ENCODE data around the gene UBE2S.

UBE2S gene

GRCh38 chr19:55446060-55446459, 38.5 kb upstream of the UBE2S start:
- TF ChIP-seq POLR2AphosphoS5 (IDR thresholded peaks at IDR 0.05; ENCODE audit: low read depth, low read length) (no peak), TAF1 (IDR thresholded peaks at IDR 0.05; ENCODE audit: borderline replicate concordance, insufficient read depth, low read length) (no peak)
- TF ChIP-seq, protein P1, sequence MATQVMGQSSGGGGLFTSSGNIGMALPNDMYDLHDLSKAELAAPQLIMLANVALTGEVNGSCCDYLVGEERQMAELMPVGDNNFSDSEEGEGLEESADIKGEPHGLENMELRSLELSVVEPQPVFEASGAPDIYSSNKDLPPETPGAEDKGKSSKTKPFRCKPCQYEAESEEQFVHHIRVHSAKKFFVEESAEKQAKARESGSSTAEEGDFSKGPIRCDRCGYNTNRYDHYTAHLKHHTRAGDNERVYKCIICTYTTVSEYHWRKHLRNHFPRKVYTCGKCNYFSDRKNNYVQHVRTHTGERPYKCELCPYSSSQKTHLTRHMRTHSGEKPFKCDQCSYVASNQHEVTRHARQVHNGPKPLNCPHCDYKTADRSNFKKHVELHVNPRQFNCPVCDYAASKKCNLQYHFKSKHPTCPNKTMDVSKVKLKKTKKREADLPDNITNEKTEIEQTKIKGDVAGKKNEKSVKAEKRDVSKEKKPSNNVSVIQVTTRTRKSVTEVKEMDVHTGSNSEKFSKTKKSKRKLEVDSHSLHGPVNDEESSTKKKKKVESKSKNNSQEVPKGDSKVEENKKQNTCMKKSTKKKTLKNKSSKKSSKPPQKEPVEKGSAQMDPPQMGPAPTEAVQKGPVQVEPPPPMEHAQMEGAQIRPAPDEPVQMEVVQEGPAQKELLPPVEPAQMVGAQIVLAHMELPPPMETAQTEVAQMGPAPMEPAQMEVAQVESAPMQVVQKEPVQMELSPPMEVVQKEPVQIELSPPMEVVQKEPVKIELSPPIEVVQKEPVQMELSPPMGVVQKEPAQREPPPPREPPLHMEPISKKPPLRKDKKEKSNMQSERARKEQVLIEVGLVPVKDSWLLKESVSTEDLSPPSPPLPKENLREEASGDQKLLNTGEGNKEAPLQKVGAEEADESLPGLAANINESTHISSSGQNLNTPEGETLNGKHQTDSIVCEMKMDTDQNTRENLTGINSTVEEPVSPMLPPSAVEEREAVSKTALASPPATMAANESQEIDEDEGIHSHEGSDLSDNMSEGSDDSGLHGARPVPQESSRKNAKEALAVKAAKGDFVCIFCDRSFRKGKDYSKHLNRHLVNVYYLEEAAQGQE (IDR thresholded peaks at IDR 0.05; ENCODE audit: insufficient read depth in 1 of 2, low read depth in 2 of 2, low read length in 2 of 2): no peak

- TF ChIP-seq FOXP2 (optimal IDR thresholded peaks at IDR 0.05; ENCODE audit: borderline replicate concordance, extremely low read depth, extremely low read length, insufficient read depth) (no peak), POLR2AphosphoS5 (IDR thresholded peaks at IDR 0.05; ENCODE audit: low read depth, low read length) (no peak), TAF1 (IDR thresholded peaks at IDR 0.05; ENCODE audit: borderline replicate concordance, insufficient read depth, low read length) (no peak), SIN3A (IDR thresholded peaks at IDR 0.05; ENCODE audit: borderline replicate concordance, insufficient read depth, low read length) (no peak)
- TF ChIP-seq, protein P1 (IDR thresholded peaks at IDR 0.05; ENCODE audit: insufficient read depth in 1 of 2, low read depth in 2 of 2, low read length in 2 of 2): no peak
Observed at GRCh38 chr19:55444646-55445045, 37.1 kb upstream of the UBE2S start.

DNA sequence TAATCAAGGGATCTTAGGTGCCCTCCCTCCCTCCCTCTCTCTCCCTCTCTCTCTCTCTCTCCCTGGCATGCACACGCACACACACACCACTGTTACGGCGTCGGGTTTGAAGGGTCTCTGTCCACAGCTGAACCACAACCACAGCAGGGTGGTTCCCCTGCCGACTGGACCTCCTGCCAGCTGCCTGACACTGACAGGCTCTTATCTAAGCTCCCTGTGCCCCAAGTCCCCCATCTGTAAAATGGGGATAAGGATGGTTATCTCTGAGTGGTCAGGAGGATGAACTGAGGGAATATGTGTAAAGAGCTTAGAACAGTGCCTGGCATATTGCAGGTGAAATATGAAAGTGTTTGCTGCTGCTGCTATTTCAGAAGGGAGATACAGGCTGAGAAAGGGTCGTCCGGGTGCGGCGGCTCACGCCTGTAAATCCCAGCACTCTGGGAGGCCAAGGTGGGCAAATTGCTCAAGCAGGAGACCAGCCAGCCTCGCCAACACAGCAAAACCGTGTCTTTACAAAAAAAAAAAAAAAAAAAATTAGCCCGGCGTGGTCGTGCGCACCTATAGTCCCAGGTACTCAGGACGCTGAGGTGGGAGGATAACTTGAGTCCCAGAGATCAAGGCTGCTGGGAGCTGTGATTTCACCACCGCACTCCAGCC, 36.4 kb upstream of the UBE2S start:
- TF ChIP-seq, protein P1 (IDR thresholded peaks at IDR 0.05; ENCODE audit: insufficient read depth in 1 of 2, low read depth in 2 of 2, low read length in 2 of 2): no peak
- TF ChIP-seq POLR2AphosphoS5 (IDR thresholded peaks at IDR 0.05; ENCODE audit: low read depth, low read length) (no peak), SIN3A (IDR thresholded peaks at IDR 0.05; ENCODE audit: borderline replicate concordance, insufficient read depth, low read length) (no peak)

DNA sequence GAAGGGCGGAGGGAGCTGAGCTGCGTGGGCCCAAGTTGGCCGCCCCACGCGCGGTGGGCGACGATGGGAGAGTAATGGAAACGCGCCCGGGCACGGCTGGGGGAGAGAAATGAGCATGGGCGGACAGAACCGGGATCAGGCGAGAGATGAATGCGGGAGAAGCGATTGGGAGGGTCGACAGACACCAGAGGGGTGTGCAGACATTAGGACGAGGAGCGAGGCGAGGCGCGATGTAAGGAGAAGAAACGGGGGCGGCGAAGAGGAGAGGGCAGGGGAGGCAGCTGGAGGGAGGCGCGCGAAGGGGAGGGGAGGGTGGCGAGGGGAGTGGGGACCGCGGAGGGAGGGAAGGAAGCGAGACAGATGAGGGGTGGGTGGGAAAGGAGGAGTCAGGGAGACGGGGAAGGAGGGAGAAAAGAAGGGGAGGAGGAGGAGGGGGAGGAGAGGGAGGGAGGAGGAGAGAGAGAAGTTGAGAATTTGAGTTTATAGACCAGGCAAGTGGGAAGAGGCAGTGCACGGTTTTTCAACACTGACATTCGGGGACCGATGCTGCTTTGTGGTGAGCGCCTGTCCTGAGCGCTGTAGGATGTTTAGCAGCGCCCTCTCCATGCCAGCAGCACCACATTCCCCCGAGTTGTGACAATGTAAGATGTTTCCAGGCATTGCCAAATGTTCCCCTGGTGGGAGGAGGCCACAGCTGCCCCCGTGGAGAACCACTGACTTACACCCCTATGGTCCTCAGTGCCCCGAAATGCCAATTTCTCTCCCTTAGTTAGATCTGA, 35.6 kb upstream of the UBE2S start, which contains the start of gene SHISA7:
TSS of gene SHISA7 (minus strand) at position 256 of the 779 bp plus-strand sequence. CDS start 437 bp downstream, outside the sequence.
- TF ChIP-seq POLR2AphosphoS5 (IDR thresholded peaks at IDR 0.05; ENCODE audit: low read depth, low read length) (no peak), FOXP2 (optimal IDR thresholded peaks at IDR 0.05; ENCODE audit: borderline replicate concordance, extremely low read depth, extremely low read length, insufficient read depth) (no peak)
- TF ChIP-seq, protein P1 (IDR thresholded peaks at IDR 0.05; ENCODE audit: insufficient read depth in 1 of 2, low read depth in 2 of 2, low read length in 2 of 2): no peak
